ENCODE measurements around the gene ASB15. TPM values are rescaled to one million over a fixed set of nuclear protein-coding genes. Genes with fewer than 3 reads are reported as not detected.
"Not testable (repeated sequence)": the region's sequence is repeated elsewhere in the genome, so short reads cannot be mapped to it uniquely, and the experiment has no call there.

ASB15 gene
- total RNA-seq, 2 experiments from 2014 or later = not detected

DNA sequence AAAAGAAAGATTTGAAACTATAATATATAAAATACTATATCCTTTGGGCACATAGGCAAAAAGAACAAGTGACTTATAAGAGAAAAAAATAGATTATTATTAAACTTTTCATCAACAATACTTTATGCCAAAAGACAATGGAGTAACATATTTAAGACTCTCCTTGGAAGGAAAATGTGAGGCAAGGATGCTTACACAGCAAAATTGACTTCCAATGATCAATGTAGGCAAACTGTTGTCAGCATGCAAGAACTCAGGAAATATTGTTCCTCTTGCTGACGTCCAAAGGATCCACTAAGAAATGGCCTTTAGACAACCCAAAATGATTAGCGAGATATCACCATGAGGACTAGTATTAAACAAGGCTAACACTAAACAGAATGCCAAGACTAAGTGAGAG is 31.2 kb downstream of the ASB15 start:
- no peaks in the 10 kb centered on the region for H3K9me3 Mint-ChIP-seq (ENCODE audit: low read depth)
- no peaks in the 10 kb centered on the region for H3K4me1 Mint-ChIP-seq
- CTCF ChIA-PET = no interaction called here
- no peaks in the 10 kb centered on the region for H3K36me3 Mint-ChIP-seq
- no peak for DNase-seq
- no peak overlapping the region for H3K27ac Mint-ChIP-seq
- H3K4me3 Mint-ChIP-seq = no peak overlapping the region
- no peak for ATAC-seq
- H3K27me3 Mint-ChIP-seq = peaks cover 11% of the 10 kb centered on the region

DNA sequence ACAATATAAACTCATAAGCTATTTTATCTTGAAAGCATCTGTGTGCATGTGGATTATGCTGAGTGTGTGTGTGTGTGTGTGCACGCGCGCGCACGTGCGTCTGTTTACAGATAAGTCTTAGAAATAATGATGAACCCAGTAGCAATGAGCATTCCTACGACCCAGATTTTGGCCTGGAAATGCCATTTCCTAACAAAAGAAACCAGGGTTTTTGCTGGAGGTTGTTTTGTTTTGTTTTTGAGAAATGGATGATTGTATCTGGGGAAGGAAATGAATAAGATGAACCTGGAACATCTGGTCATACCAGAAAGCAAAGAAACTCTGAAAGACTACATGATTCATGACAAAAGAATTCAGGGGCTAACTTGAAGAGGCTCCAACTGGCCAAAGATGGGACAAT is 31.9 kb downstream of the ASB15 start:
- DNase-seq (no peak), ATAC-seq (no peak)
- Mint-ChIP-seq H3K27ac (no peak overlapping the region), H3K27me3 (peaks cover 17% of the 10 kb centered on the region), H3K9me3 (ENCODE audit: low read depth) (no peaks in the 10 kb centered on the region), H3K4me1 (no peaks in the 10 kb centered on the region), H3K36me3 (no peaks in the 10 kb centered on the region), H3K4me3 (no peak overlapping the region)
- CTCF ChIA-PET = interaction anchor here (1.0 kb wide), 1 partner anchor 10 kb away, joined by 3 read pairs; no protein-coding TSS in a partner anchor

DNA sequence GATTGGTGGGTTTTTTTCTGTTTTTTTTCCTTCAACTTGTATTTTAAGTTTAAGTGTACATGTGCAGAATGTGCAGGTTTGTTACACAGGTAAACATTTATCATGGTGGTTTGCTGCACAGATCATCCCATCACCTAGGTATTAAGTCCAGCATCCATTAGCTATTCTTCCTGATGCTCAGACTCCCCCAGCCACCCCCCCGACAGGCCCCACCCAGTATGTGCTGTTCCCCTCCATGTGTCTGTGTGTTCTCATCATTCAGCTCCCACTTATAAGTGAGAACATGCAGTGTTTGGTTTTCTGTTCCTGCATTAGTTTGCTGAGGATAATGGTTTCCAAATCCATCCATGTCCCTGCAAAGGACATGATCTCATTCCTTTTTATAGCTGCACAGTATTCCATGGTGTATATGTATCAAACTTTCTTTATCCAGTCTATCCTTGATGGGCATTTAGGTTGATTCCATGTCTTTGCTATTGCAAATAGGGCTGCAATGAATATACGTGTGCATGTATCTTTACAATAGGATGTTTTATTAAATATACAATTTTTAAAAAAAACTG is 32.5 kb downstream of the ASB15 start:
- not testable (repeated sequence) for H3K4me1 Mint-ChIP-seq; H3K4me3 Mint-ChIP-seq; H3K9me3 Mint-ChIP-seq (ENCODE audit: low read depth); H3K36me3 Mint-ChIP-seq; ATAC-seq; DNase-seq; H3K27ac Mint-ChIP-seq
- CTCF ChIA-PET = interaction anchor here (1.0 kb wide), 1 partner anchor 10 kb away, joined by 3 read pairs; no protein-coding TSS in a partner anchor
- H3K27me3 Mint-ChIP-seq = peaks cover 18% of the 10 kb centered on the region

DNA sequence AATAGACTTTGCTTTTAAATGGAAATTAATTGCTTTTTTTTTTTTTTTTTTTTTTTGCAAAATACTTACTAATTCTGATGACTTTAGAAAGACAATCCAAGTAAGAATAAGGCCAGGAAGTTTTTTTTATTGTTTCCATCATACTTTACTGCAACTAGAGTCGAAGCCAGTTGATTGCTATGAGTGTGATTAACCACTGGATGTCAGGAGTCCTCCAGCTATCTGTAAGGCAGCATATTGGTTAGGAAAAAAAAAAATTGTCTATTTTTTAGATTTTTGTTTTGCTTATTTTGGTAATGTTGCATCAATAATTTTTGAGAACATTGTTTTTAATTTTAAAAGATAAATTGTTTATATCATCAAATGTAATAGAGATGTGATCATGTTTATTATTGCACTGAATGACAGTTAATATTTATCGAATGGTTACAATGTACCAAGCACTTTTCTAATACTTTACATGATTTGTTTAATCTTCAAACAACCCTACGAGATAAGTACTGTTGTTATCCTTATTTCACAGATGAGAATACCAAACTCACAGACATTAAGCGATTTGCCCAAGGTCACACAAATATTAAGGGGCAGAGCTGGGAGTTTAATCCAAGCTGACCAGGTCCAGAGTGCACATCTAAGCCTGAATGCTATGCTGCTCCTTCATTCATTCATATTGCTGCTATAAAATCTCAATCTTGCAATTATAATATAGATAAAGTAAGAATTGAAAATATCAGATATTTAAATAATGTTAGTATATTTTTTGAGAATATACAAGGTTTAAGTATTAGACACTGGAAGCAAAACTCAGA is 34.1 kb downstream of the ASB15 start:
- Mint-ChIP-seq H3K4me3 (no peak overlapping the region), H3K4me1 (no peaks in the 10 kb centered on the region), H3K27me3 (peaks cover 21% of the 10 kb centered on the region), H3K27ac (no peak overlapping the region), H3K9me3 (ENCODE audit: low read depth) (no peaks in the 10 kb centered on the region), H3K36me3 (no peaks in the 10 kb centered on the region)
- CTCF ChIA-PET = interaction anchor here (0.7 to 2.3 kb wide), 5 partner anchors 11 to 351 kb away, joined by 3 to 12 read pairs (median 4); no protein-coding TSS in a partner anchor
- no peak for ATAC-seq
- no peak for DNase-seq

DNA sequence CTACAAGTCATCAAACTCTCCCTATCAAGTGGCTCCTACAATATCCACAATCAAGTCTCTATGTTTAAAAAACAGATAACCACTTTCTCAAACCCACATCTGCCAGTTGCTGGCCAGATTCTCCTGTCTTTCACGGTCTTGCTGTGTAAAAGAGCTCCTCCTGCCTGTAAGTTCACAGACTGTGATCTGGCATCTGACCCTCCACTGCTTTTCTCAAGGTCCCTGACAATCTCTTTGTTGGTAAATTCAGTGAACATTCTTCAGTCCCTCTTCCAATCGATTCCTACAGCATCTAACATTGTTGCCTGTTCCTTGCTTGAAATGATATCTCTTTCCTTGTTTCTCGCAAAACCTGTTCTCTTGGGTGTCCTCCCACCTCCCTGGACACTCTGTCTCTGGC is 35.6 kb downstream of the ASB15 start:
- no peak overlapping the region for H3K27ac Mint-ChIP-seq
- no peak for ATAC-seq
- H3K27me3 Mint-ChIP-seq = peaks cover 29% of the 10 kb centered on the region
- H3K4me1 Mint-ChIP-seq = no peaks in the 10 kb centered on the region
- H3K36me3 Mint-ChIP-seq = no peaks in the 10 kb centered on the region
- DNase-seq = no peak
- no peak overlapping the region for H3K4me3 Mint-ChIP-seq
- no peaks in the 10 kb centered on the region for H3K9me3 Mint-ChIP-seq (ENCODE audit: low read depth)
- CTCF ChIA-PET = interaction anchor here (0.6 to 2.3 kb wide), 4 partner anchors 13 to 161 kb away, joined by 3 to 12 read pairs (median 4); no protein-coding TSS in a partner anchor

DNA sequence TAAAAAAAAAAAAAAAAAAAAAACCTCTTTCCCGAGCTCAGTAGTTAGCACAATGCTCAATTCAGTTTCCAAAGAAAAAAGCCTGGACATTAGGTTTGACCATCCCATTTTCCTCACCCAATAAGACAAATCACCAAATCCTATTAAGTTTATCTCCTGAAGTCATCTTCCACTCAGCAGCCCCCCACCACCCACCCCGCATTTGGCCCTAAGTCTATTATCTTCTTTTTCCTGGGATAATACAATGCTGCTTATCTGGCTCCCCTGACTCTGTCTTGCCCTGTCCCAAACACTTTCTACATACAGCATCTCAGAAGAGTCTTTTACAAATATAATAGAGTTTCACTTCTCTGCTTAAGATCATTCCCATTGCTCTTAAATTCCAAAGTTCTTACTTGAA is 36.3 kb downstream of the ASB15 start:
- no peaks in the 10 kb centered on the region for H3K36me3 Mint-ChIP-seq
- H3K4me3 Mint-ChIP-seq = no peak overlapping the region
- peaks cover 32% of the 10 kb centered on the region for H3K27me3 Mint-ChIP-seq
- ATAC-seq (no peak), DNase-seq (no peak)
- H3K9me3 Mint-ChIP-seq (ENCODE audit: low read depth) = no peaks in the 10 kb centered on the region
- no peaks in the 10 kb centered on the region for H3K4me1 Mint-ChIP-seq
- no peak overlapping the region for H3K27ac Mint-ChIP-seq
- CTCF ChIA-PET = interaction anchor here (1.1 to 2.3 kb wide), 2 partner anchors 13 to 45 kb away, joined by 4 to 12 read pairs; no protein-coding TSS in a partner anchor

DNA sequence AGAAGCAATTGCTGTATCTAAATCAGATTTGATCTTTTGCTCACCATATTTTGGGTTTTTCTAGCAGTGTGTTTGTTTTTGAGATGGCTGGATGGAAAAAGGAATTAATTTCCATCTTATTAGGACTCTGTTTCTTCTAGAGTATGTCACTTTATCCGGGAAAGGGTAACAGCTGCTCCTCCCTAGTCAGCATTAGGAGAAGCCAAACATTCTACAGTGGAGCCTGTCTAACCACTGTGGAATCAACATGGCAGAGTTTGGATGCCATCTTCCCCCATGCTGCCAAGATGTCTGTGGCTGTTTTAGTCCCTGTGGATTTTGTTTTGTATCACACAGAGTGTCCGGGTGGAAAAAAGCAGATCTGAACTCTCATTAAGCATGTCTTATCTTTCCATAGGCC is 38.0 kb downstream of the ASB15 start:
- Mint-ChIP-seq H3K9me3 (ENCODE audit: low read depth) (no peaks in the 10 kb centered on the region), H3K4me3 (no peak overlapping the region), H3K27me3 (peaks cover 50% of the 10 kb centered on the region), H3K27ac (no peak overlapping the region), H3K4me1 (no peaks in the 10 kb centered on the region), H3K36me3 (no peaks in the 10 kb centered on the region)
- no peak for DNase-seq
- ATAC-seq = no peak
- CTCF ChIA-PET = no interaction called here

DNA sequence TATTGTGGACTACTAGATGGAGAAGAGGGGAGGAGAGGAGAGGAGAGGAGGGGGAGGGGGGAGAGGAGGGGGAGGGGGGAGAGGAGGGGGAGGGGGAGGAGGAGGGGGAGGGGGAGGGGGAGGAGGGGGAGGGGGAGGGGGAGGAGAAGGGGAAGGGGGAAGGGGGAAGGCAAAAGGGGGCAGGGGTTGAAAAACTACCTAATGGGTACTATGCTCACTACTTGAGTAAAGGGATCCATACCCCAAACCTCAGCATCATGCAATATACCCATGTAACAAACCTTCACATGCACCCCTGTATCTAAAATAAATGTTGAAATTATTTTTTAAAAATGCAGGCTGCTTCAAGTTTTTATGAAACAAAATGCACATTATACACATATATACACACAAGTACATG is 39.0 kb downstream of the ASB15 start:
- Mint-ChIP-seq H3K4me1 (no peaks in the 10 kb centered on the region), H3K9me3 (ENCODE audit: low read depth) (no peaks in the 10 kb centered on the region), H3K27ac (no peak overlapping the region), H3K36me3 (no peaks in the 10 kb centered on the region), H3K27me3 (peaks cover 54% of the 10 kb centered on the region), H3K4me3 (no peak overlapping the region)
- DNase-seq = no peak
- CTCF ChIA-PET = no interaction called here
- no peak for ATAC-seq

DNA sequence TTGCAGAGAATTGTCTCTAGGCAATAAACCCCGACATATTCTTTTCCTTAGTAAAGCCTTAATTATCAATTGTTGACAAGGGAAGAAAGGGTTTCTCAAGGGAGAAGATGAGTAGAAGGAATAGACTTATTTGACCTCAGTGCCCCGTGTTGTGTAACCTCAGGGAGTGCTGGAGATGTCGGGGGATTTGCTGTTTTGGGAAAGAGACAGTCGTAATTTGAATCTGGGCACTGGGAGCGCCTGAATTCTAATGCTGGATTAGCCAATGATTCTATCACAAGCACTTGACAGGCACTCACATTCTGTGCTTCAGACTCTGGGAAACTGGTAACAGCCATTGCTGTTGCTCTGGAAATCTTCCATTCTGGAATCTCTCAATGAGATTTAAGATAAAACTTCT is 40.3 kb downstream of the ASB15 start:
- CTCF ChIA-PET = no interaction called here
- H3K4me1 Mint-ChIP-seq = no peaks in the 10 kb centered on the region
- no peaks in the 10 kb centered on the region for H3K9me3 Mint-ChIP-seq (ENCODE audit: low read depth)
- no peak overlapping the region for H3K27ac Mint-ChIP-seq
- DNase-seq = no peak
- H3K4me3 Mint-ChIP-seq = no peak overlapping the region
- no peaks in the 10 kb centered on the region for H3K36me3 Mint-ChIP-seq
- ATAC-seq = no peak
- H3K27me3 Mint-ChIP-seq = peaks cover 62% of the 10 kb centered on the region

DNA sequence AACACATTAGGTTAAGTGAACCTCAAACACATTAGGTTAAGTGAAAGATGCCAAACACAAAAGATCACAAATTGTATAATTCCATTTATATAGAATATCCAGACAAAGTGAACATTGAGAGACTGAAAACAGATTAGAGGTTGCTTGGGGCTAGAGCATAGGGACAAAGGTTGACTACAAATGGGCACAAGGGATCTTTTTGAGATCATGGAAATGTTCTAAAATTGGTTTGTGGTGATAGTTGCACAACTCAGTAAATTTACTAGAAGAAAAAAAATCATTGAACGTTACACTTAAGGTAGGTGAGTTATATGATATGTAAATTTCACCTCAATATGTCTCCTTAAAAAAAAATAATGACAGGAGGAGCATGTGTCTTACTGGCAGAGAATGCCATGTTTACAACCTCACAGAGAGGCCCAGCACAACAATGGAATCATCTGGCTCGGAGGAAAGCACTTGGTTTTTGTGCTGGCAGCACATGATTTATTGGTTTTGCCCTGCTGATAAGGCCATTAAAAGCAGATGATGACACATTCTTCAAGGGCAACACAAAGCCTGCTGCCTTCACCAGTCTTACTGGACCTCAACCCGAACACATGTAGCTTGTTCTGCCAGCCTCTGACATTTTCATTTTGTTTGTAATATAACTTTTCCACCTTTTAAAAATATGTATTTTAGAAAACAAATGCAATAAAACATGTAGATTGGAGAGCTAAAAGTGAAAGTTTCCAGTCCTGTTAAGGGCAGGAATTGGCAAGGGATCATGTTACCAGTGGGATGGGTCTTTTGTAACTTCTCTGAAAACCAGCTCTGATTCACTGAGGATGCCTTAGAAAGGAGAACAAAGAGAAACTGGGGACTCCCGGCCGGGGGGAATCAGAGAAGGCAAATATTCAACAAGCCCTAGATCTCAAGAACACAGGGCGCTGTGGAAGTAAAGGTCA is 42.1 kb downstream of the ASB15 start:
- Mint-ChIP-seq H3K27ac (no peak overlapping the region), H3K27me3 (peaks cover 63% of the 10 kb centered on the region), H3K4me3 (no peak overlapping the region), H3K9me3 (ENCODE audit: low read depth) (no peaks in the 10 kb centered on the region), H3K36me3 (no peaks in the 10 kb centered on the region), H3K4me1 (no peaks in the 10 kb centered on the region)
- no peak for ATAC-seq
- CTCF ChIA-PET = interaction anchor here (2.2 kb wide), 1 partner anchor 19 kb away, joined by 5 read pairs; no protein-coding TSS in a partner anchor
- no peak for DNase-seq

DNA sequence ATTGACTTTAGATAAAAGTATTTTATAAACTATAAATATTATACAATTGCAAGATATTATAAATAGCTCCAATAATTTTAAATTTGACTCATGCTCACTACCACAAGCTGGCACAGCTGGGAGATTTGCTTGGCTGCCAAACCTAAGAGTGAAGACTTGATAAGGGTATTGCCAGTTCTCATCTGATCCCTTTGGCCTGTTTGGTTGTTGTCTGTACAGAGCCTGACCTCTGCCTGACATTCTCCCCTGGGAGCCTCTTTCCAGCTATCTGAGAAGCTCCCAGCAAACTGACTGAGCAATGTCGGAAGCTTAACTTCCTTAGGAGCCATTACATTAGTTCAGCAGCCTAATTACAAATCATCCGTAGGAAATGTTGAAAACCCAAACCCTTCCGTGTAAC is 43.9 kb downstream of the ASB15 start:
- Mint-ChIP-seq H3K9me3 (ENCODE audit: low read depth) (no peaks in the 10 kb centered on the region), H3K27me3 (peaks cover 61% of the 10 kb centered on the region), H3K4me3 (no peak overlapping the region), H3K36me3 (no peaks in the 10 kb centered on the region), H3K27ac (no peak overlapping the region), H3K4me1 (no peaks in the 10 kb centered on the region)
- DNase-seq (no peak), ATAC-seq (no peak)
- CTCF ChIA-PET = no interaction called here

DNA sequence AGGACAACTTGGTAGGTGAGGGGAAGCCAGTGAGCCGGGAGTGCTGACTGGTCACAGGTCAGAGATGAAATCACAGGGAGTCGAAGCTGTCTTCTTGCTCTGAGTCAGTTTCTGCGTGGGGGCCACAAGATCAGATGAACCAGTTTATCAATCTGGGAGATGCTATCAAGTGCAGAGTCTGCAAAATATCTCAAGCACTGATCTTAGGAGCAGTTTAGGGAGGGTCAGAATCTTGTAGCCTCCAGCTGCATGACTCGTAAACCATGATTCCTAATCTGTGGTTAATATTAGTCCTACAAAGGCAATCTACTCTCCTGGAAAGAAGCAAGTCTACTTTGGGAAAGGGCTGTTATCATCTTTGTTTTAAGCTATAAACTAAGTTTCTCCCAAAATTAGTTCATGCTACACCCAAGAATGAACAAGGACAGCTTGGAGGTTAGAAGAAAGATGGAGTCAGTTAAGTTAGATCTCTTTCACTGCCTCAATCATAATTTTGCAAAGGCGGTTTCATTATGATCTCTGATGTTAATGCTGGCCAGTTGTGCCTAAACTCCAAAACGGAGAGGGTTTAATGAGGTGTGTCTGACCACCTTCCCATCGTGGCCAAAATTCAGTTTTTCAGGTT is 45.6 kb downstream of the ASB15 start:
- DNase-seq = no peak
- Mint-ChIP-seq H3K27me3 (peaks cover 55% of the 10 kb centered on the region), H3K4me1 (no peaks in the 10 kb centered on the region), H3K36me3 (no peaks in the 10 kb centered on the region), H3K4me3 (no peak overlapping the region), H3K27ac (no peak overlapping the region), H3K9me3 (ENCODE audit: low read depth) (no peaks in the 10 kb centered on the region)
- no peak for ATAC-seq
- CTCF ChIA-PET = no interaction called here

DNA sequence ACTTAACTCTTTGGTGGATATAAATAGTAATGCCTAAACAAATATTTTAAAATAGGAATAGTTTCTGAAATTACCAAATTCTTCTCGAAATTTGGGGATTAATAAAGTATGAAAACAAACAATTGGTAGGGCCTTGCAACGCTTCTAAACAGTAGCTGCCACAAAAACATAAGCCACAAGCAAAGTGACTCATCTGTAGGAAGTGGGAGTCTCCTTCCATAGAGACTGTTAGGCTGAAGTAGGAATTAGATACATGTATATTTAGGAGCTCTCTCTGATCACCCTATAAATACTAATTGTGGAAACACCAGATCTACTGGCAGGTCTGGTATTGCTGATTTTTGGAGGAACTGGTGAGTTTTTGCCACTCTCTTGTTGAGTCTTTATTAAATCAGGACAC is 48.3 kb downstream of the ASB15 start:
- CTCF ChIA-PET = no interaction called here
- peaks cover 31% of the 10 kb centered on the region for H3K27me3 Mint-ChIP-seq
- H3K36me3 Mint-ChIP-seq = no peaks in the 10 kb centered on the region
- DNase-seq = no peak
- H3K9me3 Mint-ChIP-seq (ENCODE audit: low read depth) = no peaks in the 10 kb centered on the region
- no peak overlapping the region for H3K4me3 Mint-ChIP-seq
- no peak overlapping the region for H3K27ac Mint-ChIP-seq
- no peak for ATAC-seq
- H3K4me1 Mint-ChIP-seq = no peaks in the 10 kb centered on the region

All from activated CD8-positive, alpha-beta memory T cell treated with anti-CD3 and anti-CD28 coated beads, Interleukin-2, amount 10 ng/mL, durations not matched to agents 7 days and 5 days (primary cell).